K562 (cell line): ENCODE data around the gene GALNT7. TPM values are rescaled to one million over a fixed set of nuclear protein-coding genes. Genes with fewer than 3 reads are reported as not detected.

Experiments used
- ATAC-seq: fragments of 200-7000 bp; cut with Tn5 transposase; 3 replicates; pipeline ENCODE4 v1.9.1; 2020; ENCODE audit warnings: moderate library complexity
- BruUV-seq: library from RNA; stranded (reverse); fragments of 400-500 nt; replicated peaks from 2 replicates; lab custom pipeline; 2021; lab: Mats Ljungman, UMichigan
- CTCF ChIA-PET: fragments of 300-600 bp; formaldehyde crosslinking; extraction: SDS; loops from one replicate; lab custom pipeline; 2021; ENCODE audit warnings: low intra/inter-chr PET ratio; lab: Yijun Ruan, JAX
- POLR2A ChIA-PET: fragments of 300-600, 350-650 bp; sonication (Branson Sonifier 250); formaldehyde crosslinking; extraction: SDS; loops from one replicate; lab custom pipeline; 2021; ENCODE audit warnings: antibody characterized with exemption, inconsistent platforms; lab: Yijun Ruan, JAX
- DNase-seq, 4 experiments: peaks; one replicate each; pipeline versions ENCODE4 v3.0.0 to v3.0.0-alpha.2; 2011 to 2018; ENCODE audit warnings: low spot score in 3 of 4, mixed read lengths in 3 of 4; ENCODE audit errors: extremely low read depth in 1 of 4
- FAIRE-seq: peaks from 2 replicates; lab custom pipeline; 2011; peaks lifted over from hg19 to GRCh38; lab: Jason Lieb, UNC
- H2AFZ ChIP-seq: 2 replicates; pipeline ENCODE4 v1.6.0; 2011; ENCODE audit warnings: low read depth, low read length, control low read depth, inconsistent platforms
- H3K27ac ChIP-seq: fragments of 200-600 bp; 3 replicates; pipeline ENCODE4 v1.8.0; 2011; ENCODE audit warnings: low read depth, mild to moderate bottlenecking, control low read depth, inconsistent platforms, low read length, moderate library complexity, mixed read lengths; ENCODE audit errors: extremely low read depth
- H3K27me3 ChIP-seq, 2 experiments: fragments of 300-600 bp in 1 of 2; 2 replicates in 1 of 2; 3 replicates in 1 of 2; pipeline versions ENCODE4 v1.6.0 to v1.8.0; 2011; ENCODE audit warnings: inconsistent platforms in 2 of 2, low read length in 2 of 2, mild to moderate bottlenecking in 1 of 2, mixed read lengths in 1 of 2, moderate library complexity in 1 of 2; ENCODE audit not compliant: control insufficient read depth in 2 of 2, insufficient read depth in 2 of 2
- H3K36me3 ChIP-seq: fragments of 300-600 bp; 3 replicates; pipeline ENCODE4 v1.8.0; 2011; ENCODE audit warnings: mild to moderate bottlenecking, low read length, inconsistent platforms; ENCODE audit not compliant: control insufficient read depth, insufficient read depth
- H3K4me1 ChIP-seq, 2 experiments: fragments of 200-600 bp in 1 of 2; replicated peaks in 1 of 2; 2 replicates in 1 of 2; 3 replicates in 1 of 2; pipeline versions ENCODE4 v1.5.1 to v1.8.0; 2011; ENCODE audit warnings: inconsistent platforms in 2 of 2, low read length in 2 of 2, mild to moderate bottlenecking in 1 of 2, mixed read lengths in 1 of 2, moderate library complexity in 1 of 2; ENCODE audit not compliant: control insufficient read depth in 2 of 2, insufficient read depth in 2 of 2
- H3K4me2 ChIP-seq: 2 replicates; pipeline ENCODE4 v1.6.1; 2011; ENCODE audit warnings: low read length, control low read depth, inconsistent platforms, mixed read lengths; ENCODE audit not compliant: insufficient read depth
- H3K4me3 ChIP-seq: fragments of 200-600 bp; sonication (generic), shearing (Covaris generic); 2 replicates; pipeline ENCODE4 v1.5.1; 2016; ENCODE audit warnings: control low read depth, inconsistent platforms
- H3K79me2 ChIP-seq: fragments of 200-600 bp; 3 replicates; pipeline ENCODE4 v1.8.0; 2011; ENCODE audit warnings: low read length, inconsistent platforms; ENCODE audit not compliant: control insufficient read depth, insufficient read depth
- H3K9ac ChIP-seq, 2 experiments: 2 replicates each; pipeline versions ENCODE4 v1.6.0 to v1.6.1; 2011; ENCODE audit warnings: low read depth in 2 of 2, low read length in 2 of 2, control low read depth in 1 of 2, inconsistent platforms in 1 of 2, mild to moderate bottlenecking in 1 of 2, mixed read lengths in 1 of 2; ENCODE audit not compliant: insufficient read depth in 1 of 2
- H3K9me1 ChIP-seq: one replicate; pipeline ENCODE4 v1.6.0; 2011; ENCODE audit warnings: inconsistent platforms, mild to moderate bottlenecking, low read length, moderate library complexity; ENCODE audit not compliant: control insufficient read depth, insufficient read depth
- H3K9me3 ChIP-seq: replicated peaks from 2 replicates; pipeline ENCODE4 v1.5.1; 2011; ENCODE audit warnings: low read depth, low read length, inconsistent platforms; ENCODE audit not compliant: control insufficient read depth, insufficient read depth
- H4K20me1 ChIP-seq: replicated peaks from 2 replicates; pipeline ENCODE4 v1.6.1; 2011; ENCODE audit warnings: low read length, inconsistent platforms, mixed read lengths; ENCODE audit not compliant: control insufficient read depth, insufficient read depth
- ARID1B ChIP-seq: fragments of 450-650 bp; IDR thresholded peaks from 2 replicates; pipeline ENCODE4 v1.6.1; 2016; ENCODE audit warnings: antibody characterized with exemption, mild to moderate bottlenecking, inconsistent platforms
- ARNT ChIP-seq, 2 experiments: fragments of 450-650 bp; IDR thresholded peaks; 2 replicates each; pipeline ENCODE4 v1.6.1; 2016; ENCODE audit warnings: mild to moderate bottlenecking in 1 of 2
- CBX2 ChIP-seq: fragments of 200-600 bp; sonication (generic); IDR thresholded peaks from one replicate; pipeline ENCODE4 v1.6.1; 2012; ENCODE audit warnings: mild to moderate bottlenecking, low read length, inconsistent platforms; ENCODE audit not compliant: insufficient read depth, poor library complexity, severe bottlenecking
- DACH1 ChIP-seq: fragments of 450-650 bp; IDR thresholded peaks from 2 replicates; pipeline ENCODE4 v1.6.1; 2018; ENCODE audit not compliant: partially characterized antibody
- ESRRA ChIP-seq: fragments of 450-650 bp; IDR thresholded peaks from 2 replicates; pipeline ENCODE4 v1.6.1; 2014; ENCODE audit warnings: low read depth, mild to moderate bottlenecking, moderate library complexity, borderline replicate concordance
- FOXK2 ChIP-seq, 2 experiments: fragments of 450-650 bp; IDR thresholded peaks in 1 of 2; conservative IDR thresholded peaks in 1 of 2; 2 replicates each; pipeline ENCODE4 v1.6.1; 2016; ENCODE audit warnings: low read depth in 2 of 2, mild to moderate bottlenecking in 1 of 2
- GTF2F1 ChIP-seq: IDR thresholded peaks from 2 replicates; pipeline ENCODE4 v1.6.1; 2011; ENCODE audit warnings: low read depth, low read length, improper control_type of control experiment
- KLF16 ChIP-seq: IDR thresholded peaks from 2 replicates; pipeline ENCODE4 v1.6.1; 2016; ENCODE audit warnings: antibody characterized with exemption
- L3MBTL2 ChIP-seq: fragments of 450-650 bp; IDR thresholded peaks from 2 replicates; pipeline ENCODE4 v1.6.1; 2016; ENCODE audit warnings: mild to moderate bottlenecking, moderate library complexity
- MYNN ChIP-seq, 2 experiments: sonication (generic); formaldehyde crosslinking in 1 of 2; IDR thresholded peaks; 2 replicates each; pipeline versions ENCODE4 v1.5.0 to v1.6.1; 2016 to 2020; ENCODE audit warnings: antibody characterized with exemption in 1 of 2, missing genetic modification reagents in 1 of 2
- NR4A1 ChIP-seq, 2 experiments: fragments of 250-450 bp in 1 of 2; fragments of 450-650 bp in 1 of 2; sonication (Bioruptor Pico) in 1 of 2; IDR thresholded peaks; 2 replicates each; pipeline versions ENCODE4 v1.4.0 to v1.6.1; 2016 to 2020; ENCODE audit warnings: mild to moderate bottlenecking in 2 of 2, missing compliant biosample characterization in 1 of 2, missing genetic modification characterization in 1 of 2, moderate library complexity in 1 of 2
- PBX2 ChIP-seq, 2 experiments: IDR thresholded peaks in 1 of 2; conservative IDR thresholded peaks in 1 of 2; 2 replicates each; pipeline ENCODE4 v1.6.1; 2016; ENCODE audit warnings: low read depth in 2 of 2, mild to moderate bottlenecking in 1 of 2, missing compliant biosample characterization in 1 of 2, missing genetic modification characterization in 1 of 2, moderate library complexity in 1 of 2
- POU5F1 ChIP-seq: fragments of 150-350 bp; IDR thresholded peaks from 2 replicates; pipeline ENCODE4 v1.6.1; 2014; ENCODE audit warnings: borderline replicate concordance, low read length, low read depth, mild to moderate bottlenecking; ENCODE audit not compliant: partially characterized antibody
- SAP30 ChIP-seq: fragments of 200-600 bp; sonication (generic); IDR thresholded peaks from 2 replicates; pipeline ENCODE4 v1.6.1; 2012; ENCODE audit warnings: borderline replicate concordance, low read depth, mild to moderate bottlenecking, moderate library complexity, low read length, control low read depth, inconsistent platforms; ENCODE audit not compliant: insufficient read depth, poor library complexity, severe bottlenecking
- ZNF263 ChIP-seq: sonication (generic); formaldehyde crosslinking; IDR thresholded peaks from 2 replicates; pipeline ENCODE4 v1.8.0; 2022; ENCODE audit warnings: mild to moderate bottlenecking, missing genetic modification reagents, borderline replicate concordance
- WGBS: fragments of 100-300 bp; shearing (Covaris generic); methylation state at CpG from one replicate; pipeline ENCODE4 v1.1.6; 2016; ENCODE audit warnings: low coverage, mixed read lengths; ENCODE audit not compliant: insufficient coverage; ENCODE audit errors: missing lambda C conversion rate; 5-methylcytosine and 5-hydroxymethylcytosine counted together
- in situ Hi-C: fragments of 300-500 bp; cut with MboI; formaldehyde crosslinking; loops from 4 replicates; pipeline ENCODE4 v1.15.0; 2018; ENCODE audit warnings: inconsistent platforms, mixed read lengths
- intact Hi-C: fragments of 100-400 bp; cut with micrococcal nuclease; formaldehyde crosslinking; loops from 2 replicates; pipeline ENCODE4 v1.14.2; 2022
- polyA plus RNA-seq, 8 experiments: library from polyadenylated mRNA; depleted of rRNA in 4 of 8; stranded (reverse) in 5 of 8; unstranded in 3 of 8; fragments of >200 nt; fragmentation: Nextera tagmentation in 2 of 8; fragmentation: Illumina TruSeq in 1 of 8; extraction: Ambion mirVana in 2 of 8; extraction: Trizol in 1 of 8; gene quantifications; 2 replicates each; pipeline versions ENCODE4 v1.2.1 to v1.2.3, GENCODE V29; 2011 to 2014; ENCODE audit warnings: inconsistent platforms in 1 of 8, missing spikeins in 1 of 8
- total RNA-seq, 7 experiments: library from RNA; depleted of rRNA in 6 of 7; stranded (reverse); fragments of >200 nt in 6 of 7; fragmentation: Illumina TruSeq in 2 of 7; extraction: Trizol in 2 of 7; gene quantifications; 2 replicates each; pipeline versions ENCODE4 v1.2.1 to v1.2.3, GENCODE V29; 2011 to 2021; ENCODE audit warnings: low replicate concordance in 1 of 7
- TF ChIP-seq, protein P1 (sequence below): fragments of 450-650 bp; IDR thresholded peaks from 2 replicates; pipeline ENCODE4 v1.6.1; 2016; ENCODE audit warnings: borderline replicate concordance

Gene GALNT7
- total and polyA plus RNA-seq, 9 of the 15 experiments (the other 6 are each of a cell fraction or from before 2014, with no cell fraction given) = 16.7 to 38.7 (median 31.1) TPM

DNA sequence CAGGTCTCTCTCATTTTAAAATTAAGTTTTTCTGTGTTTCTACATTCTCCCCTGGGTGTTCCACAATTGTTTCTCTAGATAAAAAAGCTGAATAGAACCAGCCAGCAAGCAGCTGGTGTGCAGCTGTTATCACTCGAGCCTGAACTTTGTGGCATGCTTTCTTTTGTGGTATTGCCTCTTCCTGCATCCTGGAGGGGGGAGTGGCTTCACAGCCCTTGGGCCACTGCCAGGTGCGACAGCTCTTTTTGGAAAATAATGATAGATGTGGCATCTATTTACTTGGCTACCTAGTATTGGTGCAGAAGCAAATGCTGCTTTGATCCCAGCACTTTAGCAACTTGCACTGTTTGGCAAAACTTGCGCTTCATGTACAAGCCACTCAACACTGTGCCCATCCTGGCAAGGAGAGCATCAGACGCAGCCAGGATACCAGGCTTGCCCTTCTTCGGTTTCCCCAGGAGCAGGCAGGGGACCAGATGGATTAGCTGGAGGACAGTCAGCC lies 96.1 kb downstream of the GALNT7 start:
- H3K4me3 ChIP-seq = no peak overlapping the region
- DNase-seq (peak; percentile 30 to 86 (median 54)), FAIRE-seq (peak; percentile 91), ATAC-seq (peak; percentile 93)
- H3K79me2 ChIP-seq = peaks cover 69% of the 10 kb centered on the region
- in situ Hi-C loops (no loop called here), intact Hi-C loops (loop anchor here (2.0 kb wide), 1 partner anchor 16 kb away; no protein-coding TSS in a partner anchor)
- peaks cover 5 to 20% of the 10 kb centered on the region in 2 experiments; a peak in 3 of 5 replicates for H3K4me1 ChIP-seq
- BruUV-seq = no TSS peak
- H4K20me1 ChIP-seq = no peaks in the 10 kb centered on the region
- H2AFZ ChIP-seq = 0 out of 2 replicates have a peak overlapping the region, but pooled peaks have one; percentile 6
- no peaks in the 10 kb centered on the region for H3K27me3 ChIP-seq
- ChIA-PET POLR2A (interaction anchor here (1.4 kb wide), 1 partner anchor 13 kb away, joined by 5 read pairs; no protein-coding TSS in a partner anchor), CTCF (interaction anchor here (0.6 kb wide), 1 partner anchor 1669 kb away, joined by 3 read pairs; no protein-coding TSS in a partner anchor)
- WGBS = 56% methylated on average over 5 of the region's 5 CpGs
- no peaks in the 10 kb centered on the region for H3K9me3 ChIP-seq
- H3K36me3 ChIP-seq = no peaks in the 10 kb centered on the region
- peak overlapping the region; percentile 13 to 21; a peak in 1 of 4 replicates for H3K9ac ChIP-seq
- peak overlapping the region; percentile 19; the same call in 1 of the 3 replicates for H3K27ac ChIP-seq
- H3K4me2 ChIP-seq = peak overlapping the region; percentile 64
- no peaks in the 10 kb centered on the region for H3K9me1 ChIP-seq
- no peak for TF ChIP-seq ARNT (IDR thresholded peaks at IDR 0.05)
- TF ChIP-seq PBX2 (CRISPR knock-in tag; IDR thresholded peaks at IDR 0.05; ENCODE audit: low read depth) = no peak
- TF ChIP-seq PBX2 (tag; conservative IDR thresholded peaks at IDR 0.05; ENCODE audit: low read depth) = peak; percentile 19; the same call in 1 of the 2 replicates
- TF ChIP-seq KLF16 = peak; percentile 76; the same call in 1 of the 2 replicates
- peak; percentile 83 for TF ChIP-seq DACH1
- no peak for TF ChIP-seq GTF2F1
- no peak for TF ChIP-seq NR4A1 (CRISPR knock-in tag; IDR thresholded peaks at IDR 0.05)
- no peak for TF ChIP-seq NR4A1 (tag; IDR thresholded peaks at IDR 0.05)
- no peak for TF ChIP-seq ZNF263 (CRISPR knock-in tag)
- no peak for TF ChIP-seq CBX2
- TF ChIP-seq, protein P1, sequence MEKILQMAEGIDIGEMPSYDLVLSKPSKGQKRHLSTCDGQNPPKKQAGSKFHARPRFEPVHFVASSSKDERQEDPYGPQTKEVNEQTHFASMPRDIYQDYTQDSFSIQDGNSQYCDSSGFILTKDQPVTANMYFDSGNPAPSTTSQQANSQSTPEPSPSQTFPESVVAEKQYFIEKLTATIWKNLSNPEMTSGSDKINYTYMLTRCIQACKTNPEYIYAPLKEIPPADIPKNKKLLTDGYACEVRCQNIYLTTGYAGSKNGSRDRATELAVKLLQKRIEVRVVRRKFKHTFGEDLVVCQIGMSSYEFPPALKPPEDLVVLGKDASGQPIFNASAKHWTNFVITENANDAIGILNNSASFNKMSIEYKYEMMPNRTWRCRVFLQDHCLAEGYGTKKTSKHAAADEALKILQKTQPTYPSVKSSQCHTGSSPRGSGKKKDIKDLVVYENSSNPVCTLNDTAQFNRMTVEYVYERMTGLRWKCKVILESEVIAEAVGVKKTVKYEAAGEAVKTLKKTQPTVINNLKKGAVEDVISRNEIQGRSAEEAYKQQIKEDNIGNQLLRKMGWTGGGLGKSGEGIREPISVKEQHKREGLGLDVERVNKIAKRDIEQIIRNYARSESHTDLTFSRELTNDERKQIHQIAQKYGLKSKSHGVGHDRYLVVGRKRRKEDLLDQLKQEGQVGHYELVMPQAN = peak; percentile 73; the same call in 1 of the 2 replicates
- TF ChIP-seq ESRRA = peak; percentile 16; the same call in 1 of the 2 replicates
- peak; percentile 68 for TF ChIP-seq ARID1B
- no peak for TF ChIP-seq SAP30
- TF ChIP-seq FOXK2 (conservative IDR thresholded peaks at IDR 0.05 in 1 of 2, IDR thresholded peaks at IDR 0.05 in 1 of 2; ENCODE audit: low read depth in 2 of 2) = peak in 1 of 2 experiments; percentile 43; a peak in 1 of 4 replicates
- no peak for TF ChIP-seq POU5F1
- peak; percentile 34; the same call in 1 of the 2 replicates for TF ChIP-seq L3MBTL2
- 0 out of 2 replicates have a peak, but pooled peaks have one; percentile 54 for TF ChIP-seq MYNN (IDR thresholded peaks at IDR 0.05)
- no peak for TF ChIP-seq MYNN (CRISPR knock-in tag; IDR thresholded peaks at IDR 0.05)
